ENCODE results near the gene DAAM2.

The DAAM2 gene

DNA sequence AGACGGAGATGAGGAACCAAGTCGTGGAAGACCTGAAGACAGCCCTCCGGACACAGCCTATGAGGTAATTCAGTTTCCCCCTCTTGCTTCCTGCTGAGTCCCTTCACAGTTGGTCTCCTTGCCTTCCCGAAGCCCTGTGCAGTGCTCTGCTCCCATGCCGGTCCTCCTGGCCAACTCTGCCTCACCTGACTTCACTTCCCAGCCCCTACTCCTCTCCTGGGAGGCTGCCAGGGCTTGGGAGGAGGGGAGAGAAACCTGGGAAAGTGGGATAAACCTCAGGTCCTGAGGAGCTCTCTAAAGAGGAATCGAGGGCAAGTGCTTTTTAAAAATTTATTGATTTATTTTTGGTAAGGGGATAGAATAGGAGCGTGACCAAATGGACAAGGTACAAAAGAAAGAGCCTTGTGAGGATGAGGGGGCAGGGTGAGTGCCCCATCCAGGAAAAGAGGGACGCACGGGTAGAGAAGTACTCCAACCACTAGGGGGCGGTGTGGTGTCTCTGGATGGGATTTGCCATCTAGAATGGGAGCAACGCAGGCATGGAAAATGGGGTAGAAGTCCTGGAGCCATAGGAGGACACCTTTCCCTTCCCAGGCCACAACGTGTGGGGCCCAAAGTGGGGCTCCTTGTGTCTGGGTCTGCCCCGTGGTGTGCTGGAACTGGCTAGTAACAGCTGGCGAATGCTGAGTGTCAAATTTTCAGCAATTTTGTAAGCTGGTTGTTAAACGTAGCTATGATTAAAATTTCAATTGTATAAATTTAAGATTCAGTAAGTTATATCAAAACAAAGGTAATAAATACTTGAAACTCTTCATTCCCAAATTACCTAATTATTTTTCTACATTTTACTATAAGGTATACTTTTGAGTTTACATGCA is 73.1 kb downstream of the DAAM2 start:
- H3K4me1 ChIP-seq (ENCODE audit: control insufficient read depth, insufficient read depth, low read length) = peaks cover 9% of the 10 kb centered on the region
- no peaks in the 10 kb centered on the region for H3K9me3 ChIP-seq (ENCODE audit: control insufficient read depth in 2 of 2, low read length in 2 of 2)
- no peak overlapping the region for H3K4me3 ChIP-seq (ENCODE audit: low read length in 2 of 2)
- H3K27me3 ChIP-seq (ENCODE audit: control insufficient read depth in 1 of 2, insufficient read depth in 2 of 2, low read length in 2 of 2) = no peaks in the 10 kb centered on the region
- H3K27ac ChIP-seq (ENCODE audit: low read length) = no peak overlapping the region
- peaks cover 49 to 63% of the 10 kb centered on the region in 2 donors for H3K36me3 ChIP-seq (ENCODE audit: control insufficient read depth in 2 of 2, insufficient read depth in 2 of 2, low read length in 2 of 2)
- no peak overlapping the region for H3K9ac ChIP-seq (ENCODE audit: low read length in 2 of 2)

DNA sequence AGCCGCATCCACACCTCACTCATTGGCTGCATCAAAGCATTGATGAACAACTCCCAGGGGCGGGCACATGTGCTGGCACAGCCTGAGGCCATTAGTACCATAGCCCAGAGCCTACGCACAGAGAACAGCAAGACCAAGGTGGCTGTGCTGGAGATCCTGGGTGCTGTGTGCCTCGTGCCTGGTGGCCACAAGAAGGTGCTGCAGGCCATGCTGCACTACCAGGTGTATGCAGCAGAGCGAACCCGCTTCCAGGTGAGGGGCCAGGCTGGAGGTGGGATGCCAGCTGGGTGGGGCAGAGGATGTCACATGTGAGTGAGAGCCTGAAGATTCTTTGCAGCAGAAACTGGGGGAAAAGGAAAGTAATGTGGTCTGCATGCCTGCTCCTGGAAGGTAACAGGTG is 75.4 kb downstream of the DAAM2 start:
- Histone ChIP-seq H3K4me1 (ENCODE audit: control insufficient read depth, insufficient read depth, low read length) (peaks cover 6% of the 10 kb centered on the region), H3K27me3 (ENCODE audit: control insufficient read depth in 1 of 2, insufficient read depth in 2 of 2, low read length in 2 of 2) (no peaks in the 10 kb centered on the region), H3K9me3 (ENCODE audit: control insufficient read depth in 2 of 2, low read length in 2 of 2) (no peaks in the 10 kb centered on the region), H3K9ac (ENCODE audit: low read length in 2 of 2) (no peak overlapping the region), H3K36me3 (ENCODE audit: control insufficient read depth in 2 of 2, insufficient read depth in 2 of 2, low read length in 2 of 2) (peaks cover 41 to 68% of the 10 kb centered on the region in 2 donors), H3K27ac (ENCODE audit: low read length) (no peak overlapping the region), H3K4me3 (ENCODE audit: low read length in 2 of 2) (no peak overlapping the region)

DNA sequence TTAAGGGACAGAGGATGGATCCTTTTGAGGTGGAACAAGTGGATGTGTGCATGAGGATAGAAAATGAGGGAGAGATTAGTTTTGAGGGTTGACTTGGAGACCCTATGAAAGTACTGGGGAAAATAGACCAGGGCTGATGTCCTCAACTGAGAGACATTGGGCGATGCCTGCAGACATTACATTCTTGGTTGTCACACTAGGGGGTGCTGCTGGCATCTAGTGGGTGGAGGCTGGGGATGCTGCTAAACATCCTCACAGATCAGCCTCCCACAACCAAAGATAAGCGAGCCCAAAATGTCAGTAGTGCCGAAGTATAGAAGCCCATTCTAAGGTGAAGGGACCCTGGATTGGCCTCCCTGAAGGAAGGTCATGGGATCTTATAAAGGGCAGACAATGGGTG is 78.8 kb downstream of the DAAM2 start:
- Histone ChIP-seq H3K36me3 (ENCODE audit: control insufficient read depth in 2 of 2, insufficient read depth in 2 of 2, low read length in 2 of 2) (peaks cover 65 to 83% of the 10 kb centered on the region in 2 donors), H3K27ac (ENCODE audit: low read length) (no peak overlapping the region), H3K4me1 (ENCODE audit: control insufficient read depth, insufficient read depth, low read length) (no peaks in the 10 kb centered on the region), H3K9ac (ENCODE audit: low read length in 2 of 2) (no peak overlapping the region), H3K9me3 (ENCODE audit: control insufficient read depth in 2 of 2, low read length in 2 of 2) (no peaks in the 10 kb centered on the region), H3K27me3 (ENCODE audit: control insufficient read depth in 1 of 2, insufficient read depth in 2 of 2, low read length in 2 of 2) (no peaks in the 10 kb centered on the region), H3K4me3 (ENCODE audit: low read length in 2 of 2) (no peak overlapping the region)

DNA sequence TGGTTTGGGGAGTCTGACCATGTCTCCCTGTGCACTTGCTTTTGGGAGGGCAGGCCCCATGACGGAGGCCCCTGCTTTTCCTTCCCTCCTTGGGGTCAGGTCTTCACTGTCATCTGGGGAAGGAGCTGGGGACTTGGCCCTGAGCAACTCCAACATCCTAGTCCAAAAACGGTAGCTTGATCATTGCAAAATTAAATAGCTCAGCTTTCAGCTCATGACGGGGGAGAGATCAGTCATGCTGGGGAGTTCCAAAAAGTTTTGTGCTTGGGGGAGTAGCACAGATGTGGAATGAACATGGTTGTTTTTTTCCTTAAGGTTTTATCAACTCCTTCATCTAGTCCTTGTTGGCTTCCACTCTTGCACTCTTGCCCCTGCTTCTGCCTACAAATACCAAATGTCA is 81.3 kb downstream of the DAAM2 start:
- H3K4me1 ChIP-seq (ENCODE audit: control insufficient read depth, insufficient read depth, low read length) = no peaks in the 10 kb centered on the region
- no peaks in the 10 kb centered on the region for H3K27me3 ChIP-seq (ENCODE audit: control insufficient read depth in 1 of 2, insufficient read depth in 2 of 2, low read length in 2 of 2)
- H3K36me3 ChIP-seq (ENCODE audit: control insufficient read depth in 2 of 2, insufficient read depth in 2 of 2, low read length in 2 of 2) = peaks cover 73 to 90% of the 10 kb centered on the region in 2 donors
- no peak overlapping the region for H3K9ac ChIP-seq (ENCODE audit: low read length in 2 of 2)
- H3K4me3 ChIP-seq (ENCODE audit: low read length in 2 of 2) = no peak overlapping the region
- H3K27ac ChIP-seq (ENCODE audit: low read length) = no peak overlapping the region
- no peaks in the 10 kb centered on the region for H3K9me3 ChIP-seq (ENCODE audit: control insufficient read depth in 2 of 2, low read length in 2 of 2)

DNA sequence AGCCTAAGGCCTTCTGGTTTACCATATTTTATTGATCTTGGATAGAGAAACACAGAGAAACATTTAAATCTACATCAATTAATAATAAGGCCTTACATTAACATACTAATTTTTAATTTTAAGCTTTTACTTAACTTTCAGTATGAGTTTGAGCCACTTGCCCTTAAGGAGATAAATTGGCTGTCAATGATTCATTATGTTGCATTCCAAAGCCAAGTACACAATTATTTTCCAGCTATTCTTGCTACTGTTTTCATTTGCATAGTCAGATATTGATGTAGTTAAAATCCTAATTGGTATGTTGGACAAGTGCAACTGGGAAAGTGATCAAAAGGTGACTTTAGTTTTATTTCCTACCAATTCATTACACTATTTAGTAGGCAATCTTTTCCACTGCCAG is 83.9 kb downstream of the DAAM2 start:
- Histone ChIP-seq H3K27me3 (ENCODE audit: control insufficient read depth in 1 of 2, insufficient read depth in 2 of 2, low read length in 2 of 2) (no peaks in the 10 kb centered on the region), H3K9me3 (ENCODE audit: control insufficient read depth in 2 of 2, low read length in 2 of 2) (no peaks in the 10 kb centered on the region), H3K4me1 (ENCODE audit: control insufficient read depth, insufficient read depth, low read length) (no peaks in the 10 kb centered on the region), H3K36me3 (ENCODE audit: control insufficient read depth in 2 of 2, insufficient read depth in 2 of 2, low read length in 2 of 2) (peaks cover 80 to 87% of the 10 kb centered on the region in 2 donors), H3K27ac (ENCODE audit: low read length) (no peak overlapping the region), H3K4me3 (ENCODE audit: low read length in 2 of 2) (no peak overlapping the region), H3K9ac (ENCODE audit: low read length in 2 of 2) (no peak overlapping the region)

DNA sequence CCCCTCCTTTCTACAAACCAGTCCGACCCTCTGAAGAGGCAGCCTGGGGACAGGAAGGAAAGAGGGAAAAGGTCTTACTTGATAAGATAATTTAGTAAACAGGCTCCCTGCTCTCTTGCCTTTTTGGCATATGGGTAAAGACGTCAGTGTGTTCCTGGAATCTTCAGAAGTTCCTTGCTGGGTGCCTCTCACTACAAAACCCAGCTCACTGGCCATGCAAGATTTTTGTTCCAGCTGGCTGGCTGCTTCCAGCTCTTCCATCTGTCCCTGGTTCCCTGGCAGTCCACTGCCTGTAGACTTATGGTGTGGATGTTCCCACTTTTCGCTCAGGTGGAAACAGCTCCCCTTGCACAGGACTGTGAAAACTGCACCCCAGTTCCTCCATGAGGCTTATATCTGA is 84.7 kb downstream of the DAAM2 start:
- Histone ChIP-seq H3K36me3 (ENCODE audit: control insufficient read depth in 2 of 2, insufficient read depth in 2 of 2, low read length in 2 of 2) (peaks cover 75 to 79% of the 10 kb centered on the region in 2 donors), H3K4me3 (ENCODE audit: low read length in 2 of 2) (no peak overlapping the region), H3K27me3 (ENCODE audit: control insufficient read depth in 1 of 2, insufficient read depth in 2 of 2, low read length in 2 of 2) (no peaks in the 10 kb centered on the region), H3K4me1 (ENCODE audit: control insufficient read depth, insufficient read depth, low read length) (peaks cover 4% of the 10 kb centered on the region), H3K9ac (ENCODE audit: low read length in 2 of 2) (no peak overlapping the region), H3K9me3 (ENCODE audit: control insufficient read depth in 2 of 2, low read length in 2 of 2) (no peaks in the 10 kb centered on the region), H3K27ac (ENCODE audit: low read length) (no peak overlapping the region)

DNA sequence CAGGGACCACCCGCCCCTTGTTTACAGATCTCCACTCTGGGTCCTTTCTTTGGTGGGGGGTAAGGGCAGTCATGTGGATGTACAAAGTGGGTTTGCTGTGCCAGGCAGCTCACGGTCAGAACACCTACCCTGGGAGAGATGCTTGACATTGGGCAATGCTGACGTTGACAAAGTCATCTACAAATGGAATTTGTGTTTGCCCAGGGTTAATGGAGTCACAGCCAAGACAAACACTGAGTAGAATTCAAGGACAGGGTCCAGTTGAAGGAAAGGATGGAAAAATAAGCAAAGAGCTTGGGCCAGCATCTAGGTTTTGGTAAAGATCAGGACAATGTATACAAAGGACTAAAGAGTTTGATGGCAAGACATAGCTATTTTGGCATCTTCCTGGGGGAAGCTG is 87.4 kb downstream of the DAAM2 start:
- H3K27me3 ChIP-seq (ENCODE audit: control insufficient read depth in 1 of 2, insufficient read depth in 2 of 2, low read length in 2 of 2) = no peaks in the 10 kb centered on the region
- H3K27ac ChIP-seq (ENCODE audit: low read length) = no peak overlapping the region
- H3K4me3 ChIP-seq (ENCODE audit: low read length in 2 of 2) = no peak overlapping the region
- no peak overlapping the region for H3K9ac ChIP-seq (ENCODE audit: low read length in 2 of 2)
- no peaks in the 10 kb centered on the region for H3K9me3 ChIP-seq (ENCODE audit: control insufficient read depth in 2 of 2, low read length in 2 of 2)
- H3K36me3 ChIP-seq (ENCODE audit: control insufficient read depth in 2 of 2, insufficient read depth in 2 of 2, low read length in 2 of 2) = peaks cover 50 to 56% of the 10 kb centered on the region in 2 donors
- peaks cover 17% of the 10 kb centered on the region for H3K4me1 ChIP-seq (ENCODE audit: control insufficient read depth, insufficient read depth, low read length)

DNA sequence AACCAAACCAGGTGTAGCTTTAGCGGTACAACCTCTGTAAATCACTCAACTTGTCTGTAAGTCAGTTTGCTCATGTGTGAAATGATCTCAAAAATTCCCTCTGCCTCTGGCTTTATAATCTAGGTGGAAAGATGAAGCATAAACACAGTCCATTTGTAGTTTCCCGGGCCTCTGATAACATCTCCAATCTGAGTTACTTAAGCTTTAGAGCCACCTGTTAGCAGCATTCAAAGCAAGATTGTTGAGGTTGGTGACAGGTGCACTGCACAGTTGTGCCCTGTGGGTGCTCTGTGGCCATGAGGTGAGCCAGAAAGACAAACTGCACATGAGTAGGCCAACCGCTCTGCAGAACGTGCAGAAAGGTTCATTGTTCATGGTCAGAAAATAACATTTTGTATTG is 88.4 kb downstream of the DAAM2 start:
- Histone ChIP-seq H3K27me3 (ENCODE audit: control insufficient read depth in 1 of 2, insufficient read depth in 2 of 2, low read length in 2 of 2) (no peaks in the 10 kb centered on the region), H3K27ac (ENCODE audit: low read length) (peak overlapping the region; percentile 2), H3K36me3 (ENCODE audit: control insufficient read depth in 2 of 2, insufficient read depth in 2 of 2, low read length in 2 of 2) (peaks cover 42 to 47% of the 10 kb centered on the region in 2 donors)

DNA sequence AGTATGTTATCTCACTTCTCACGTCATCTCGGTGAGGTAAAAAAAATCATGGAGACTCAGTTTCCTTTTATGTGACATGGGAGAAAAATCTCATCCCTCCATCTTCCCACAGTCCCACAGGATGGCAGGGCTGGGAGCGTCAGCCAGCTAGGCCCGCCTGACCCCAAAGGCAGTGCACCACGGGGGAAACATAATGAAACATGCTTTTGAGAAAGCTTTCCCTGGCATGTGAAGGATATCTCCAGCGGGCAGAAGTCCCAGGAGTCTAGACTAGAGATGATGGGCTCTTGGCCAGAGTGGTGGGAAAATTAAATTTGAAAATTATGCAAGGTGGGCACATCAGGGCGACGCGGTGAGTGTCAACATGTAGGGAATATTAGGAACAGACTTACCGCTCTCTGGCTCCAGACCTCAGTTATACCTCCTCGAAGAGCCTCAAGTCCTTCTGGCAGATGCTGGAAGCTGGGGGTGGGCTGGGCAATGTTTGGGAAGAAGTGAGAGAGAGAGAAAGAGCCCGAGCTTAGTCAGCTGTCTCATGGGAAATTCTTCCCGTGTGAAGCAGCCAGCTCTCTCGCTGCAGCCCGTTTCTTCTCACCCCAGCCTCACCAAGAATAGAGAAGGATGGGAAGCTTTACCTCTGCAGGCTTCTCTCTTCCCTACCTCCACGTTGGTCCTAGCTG is 89.8 kb downstream of the DAAM2 start:
- peaks cover 19% of the 10 kb centered on the region for H3K4me1 ChIP-seq (ENCODE audit: control insufficient read depth, insufficient read depth, low read length)
- peaks cover 30 to 38% of the 10 kb centered on the region in 2 donors for H3K36me3 ChIP-seq (ENCODE audit: control insufficient read depth in 2 of 2, insufficient read depth in 2 of 2, low read length in 2 of 2)
- H3K27me3 ChIP-seq (ENCODE audit: control insufficient read depth in 1 of 2, insufficient read depth in 2 of 2, low read length in 2 of 2) = no peaks in the 10 kb centered on the region
- no peaks in the 10 kb centered on the region for H3K9me3 ChIP-seq (ENCODE audit: control insufficient read depth in 2 of 2, low read length in 2 of 2)
- peak overlapping the region; percentile 49 for H3K27ac ChIP-seq (ENCODE audit: low read length)
- H3K9ac ChIP-seq (ENCODE audit: low read length in 2 of 2) = no peak overlapping the region
- no peak overlapping the region for H3K4me3 ChIP-seq (ENCODE audit: low read length in 2 of 2)

More for the DNA sequence above, 88.4 kb downstream of the DAAM2 start:
- Histone ChIP-seq H3K9ac (ENCODE audit: low read length in 2 of 2) (no peak overlapping the region), H3K4me1 (ENCODE audit: control insufficient read depth, insufficient read depth, low read length) (peaks cover 17% of the 10 kb centered on the region), H3K9me3 (ENCODE audit: control insufficient read depth in 2 of 2, low read length in 2 of 2) (no peaks in the 10 kb centered on the region), H3K4me3 (ENCODE audit: low read length in 2 of 2) (no peak overlapping the region)

DNA sequence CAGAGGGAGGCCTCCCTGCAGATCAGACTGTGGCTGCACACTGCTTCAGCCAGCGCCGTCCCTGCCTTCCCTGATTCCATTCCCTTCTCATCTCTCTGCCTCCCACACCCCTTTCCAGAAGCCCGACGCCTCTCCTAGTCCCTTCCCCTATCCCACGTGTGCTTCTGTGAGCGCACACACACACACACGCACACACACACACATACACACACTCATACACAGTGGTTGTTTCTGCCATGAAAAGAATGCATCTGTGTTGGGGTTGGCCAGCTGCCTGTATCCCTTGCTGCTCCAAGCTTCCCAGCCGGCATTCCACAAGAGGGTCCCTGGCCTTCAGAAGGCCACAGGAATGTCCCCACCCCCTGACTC is 90.3 kb downstream of the DAAM2 start:
- no peaks in the 10 kb centered on the region for H3K27me3 ChIP-seq (ENCODE audit: control insufficient read depth in 1 of 2, insufficient read depth in 2 of 2, low read length in 2 of 2)
- no peaks in the 10 kb centered on the region for H3K9me3 ChIP-seq (ENCODE audit: control insufficient read depth in 2 of 2, low read length in 2 of 2)
- H3K9ac ChIP-seq (ENCODE audit: low read length in 2 of 2) = no peak overlapping the region
- peaks cover 24% of the 10 kb centered on the region for H3K4me1 ChIP-seq (ENCODE audit: control insufficient read depth, insufficient read depth, low read length)
- peak overlapping the region; percentile 31 for H3K27ac ChIP-seq (ENCODE audit: low read length)
- H3K36me3 ChIP-seq (ENCODE audit: control insufficient read depth in 2 of 2, insufficient read depth in 2 of 2, low read length in 2 of 2) = peaks cover 26 to 35% of the 10 kb centered on the region in 2 donors
- H3K4me3 ChIP-seq (ENCODE audit: low read length in 2 of 2) = no peak overlapping the region

DNA sequence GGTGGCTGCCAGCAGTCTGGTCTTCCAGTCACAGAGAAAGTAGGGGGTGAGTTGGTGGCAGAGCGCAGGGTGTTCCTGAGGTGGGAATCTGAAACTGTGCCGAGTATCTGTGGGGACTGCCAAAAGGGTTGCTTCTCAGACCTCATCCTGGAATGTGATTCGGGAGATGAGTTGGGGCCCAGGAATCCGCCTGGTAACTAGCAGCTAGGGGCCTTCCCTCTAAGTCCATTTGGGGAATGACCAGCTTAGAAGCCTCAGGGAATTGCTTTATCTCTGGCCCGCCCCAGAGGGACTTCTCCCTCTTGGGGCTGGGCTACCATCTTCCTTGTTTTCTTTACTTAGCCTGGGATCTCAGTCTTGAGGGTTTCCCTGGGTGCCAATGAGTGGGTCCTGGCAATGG is 92.5 kb downstream of the DAAM2 start:
- H3K36me3 ChIP-seq (ENCODE audit: control insufficient read depth in 2 of 2, insufficient read depth in 2 of 2, low read length in 2 of 2) = peaks cover 6 to 22% of the 10 kb centered on the region in 2 donors
- no peak overlapping the region for H3K4me3 ChIP-seq (ENCODE audit: low read length in 2 of 2)
- no peaks in the 10 kb centered on the region for H3K9me3 ChIP-seq (ENCODE audit: control insufficient read depth in 2 of 2, low read length in 2 of 2)
- H3K4me1 ChIP-seq (ENCODE audit: control insufficient read depth, insufficient read depth, low read length) = peaks cover 33% of the 10 kb centered on the region
- no peak overlapping the region for H3K9ac ChIP-seq (ENCODE audit: low read length in 2 of 2)
- peak overlapping the region; percentile 37 for H3K27ac ChIP-seq (ENCODE audit: low read length)
- H3K27me3 ChIP-seq (ENCODE audit: control insufficient read depth in 1 of 2, insufficient read depth in 2 of 2, low read length in 2 of 2) = no peaks in the 10 kb centered on the region
